HG02884 (cell line): ENCODE data around the gene PRR5L.

ENCODE experiments used
- ATAC-seq: cut with Tn5 transposase; IDR thresholded peaks from one replicate; pipeline ENCODE4 v1.9.1; 2021; ENCODE audit warnings: mild to moderate bottlenecking, moderate library complexity; ENCODE audit not compliant: unreplicated experiment

PRR5L gene

GRCh38 chr11:36399236-36399635 is 103.1 kb downstream of the PRR5L start:
- ATAC-seq: no peak

GRCh38 chr11:36399745-36400144 is 103.7 kb downstream of the PRR5L start:
- ATAC-seq: no peak

GRCh38 chr11:36400766-36401455 is 104.8 kb downstream of the PRR5L start:
- no peak for ATAC-seq

- no peak for ATAC-seq
These were observed 106.6 kb downstream of the PRR5L start for GRCh38 chr11:36402568-36403170.

GRCh38 chr11:36403661-36404060 is 107.6 kb downstream of the PRR5L start:
- no peak for ATAC-seq

GRCh38 chr11:36404831-36405230 is 108.7 kb downstream of the PRR5L start:
- ATAC-seq: no peak

GRCh38 chr11:36405585-36406367 is 109.7 kb downstream of the PRR5L start:
- no peak for ATAC-seq

GRCh38 chr11:36407356-36407755 is 111.3 kb downstream of the PRR5L start:
- no peak for ATAC-seq

- ATAC-seq: no peak
These were observed 112.5 kb downstream of the PRR5L start for GRCh38 chr11:36408498-36409136.

GRCh38 chr11:36409152-36409816 is 113.2 kb downstream of the PRR5L start:
- no peak for ATAC-seq

GRCh38 chr11:36411202-36411640 is 115.1 kb downstream of the PRR5L start:
- ATAC-seq: peak; percentile 87

GRCh38 chr11:36412781-36413383 is 116.8 kb downstream of the PRR5L start:
- ATAC-seq: no peak

- ATAC-seq: no peak
These were observed 121.1 kb downstream of the PRR5L start for GRCh38 chr11:36417154-36417553.

GRCh38 chr11:36419791-36420424 is 123.8 kb downstream of the PRR5L start:
- ATAC-seq: no peak

- no peak for ATAC-seq
These were observed 125.6 kb downstream of the PRR5L start for GRCh38 chr11:36421546-36422155.

GRCh38 chr11:36425561-36426081 is 129.5 kb downstream of the PRR5L start:
- no peak for ATAC-seq

- ATAC-seq: no peak
These were observed 130.2 kb downstream of the PRR5L start for GRCh38 chr11:36426226-36426848.

- no peak for ATAC-seq
These were observed 131.0 kb downstream of the PRR5L start for GRCh38 chr11:36427079-36427478.

GRCh38 chr11:36427876-36428275 is 131.8 kb downstream of the PRR5L start:
- no peak for ATAC-seq
